Measurements from ENCODE around the gene SOCS1.

DNA sequence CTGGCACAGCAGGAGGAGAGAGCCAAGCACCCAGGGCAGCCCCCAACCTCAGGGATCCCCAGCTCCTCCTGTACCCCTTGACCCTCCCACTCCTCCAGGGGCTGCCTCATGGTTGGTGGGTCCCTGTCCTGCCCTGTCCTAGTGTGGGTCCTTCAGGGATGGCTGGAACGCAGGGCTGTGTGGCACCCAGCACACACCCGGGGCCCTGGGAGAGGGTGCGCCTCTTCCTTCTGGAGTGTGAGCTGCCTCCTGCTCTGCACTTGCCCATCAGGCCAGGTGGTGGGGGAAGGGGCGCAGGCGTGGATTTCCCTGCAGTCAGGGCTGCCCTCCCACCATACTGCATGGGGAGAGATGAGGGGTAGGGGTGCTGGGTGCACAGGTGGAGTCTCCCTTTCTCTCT is 42.6 kb downstream of the SOCS1 start:
- TF ChIP-seq POLR2A (IDR thresholded peaks at IDR 0.05), result no peak
- no peak for TF ChIP-seq POLR2AphosphoS5 (IDR thresholded peaks at IDR 0.05)
- TF ChIP-seq, protein P1, sequence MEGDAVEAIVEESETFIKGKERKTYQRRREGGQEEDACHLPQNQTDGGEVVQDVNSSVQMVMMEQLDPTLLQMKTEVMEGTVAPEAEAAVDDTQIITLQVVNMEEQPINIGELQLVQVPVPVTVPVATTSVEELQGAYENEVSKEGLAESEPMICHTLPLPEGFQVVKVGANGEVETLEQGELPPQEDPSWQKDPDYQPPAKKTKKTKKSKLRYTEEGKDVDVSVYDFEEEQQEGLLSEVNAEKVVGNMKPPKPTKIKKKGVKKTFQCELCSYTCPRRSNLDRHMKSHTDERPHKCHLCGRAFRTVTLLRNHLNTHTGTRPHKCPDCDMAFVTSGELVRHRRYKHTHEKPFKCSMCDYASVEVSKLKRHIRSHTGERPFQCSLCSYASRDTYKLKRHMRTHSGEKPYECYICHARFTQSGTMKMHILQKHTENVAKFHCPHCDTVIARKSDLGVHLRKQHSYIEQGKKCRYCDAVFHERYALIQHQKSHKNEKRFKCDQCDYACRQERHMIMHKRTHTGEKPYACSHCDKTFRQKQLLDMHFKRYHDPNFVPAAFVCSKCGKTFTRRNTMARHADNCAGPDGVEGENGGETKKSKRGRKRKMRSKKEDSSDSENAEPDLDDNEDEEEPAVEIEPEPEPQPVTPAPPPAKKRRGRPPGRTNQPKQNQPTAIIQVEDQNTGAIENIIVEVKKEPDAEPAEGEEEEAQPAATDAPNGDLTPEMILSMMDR (IDR thresholded peaks at IDR 0.05), result no peak
